ENCODE data around the gene CTSV. TPM values are rescaled to one million over a fixed set of nuclear protein-coding genes. Genes with fewer than 3 reads are reported as not detected.
A peak's percentile ranks its signal among the peaks of the same experiment; 100 is the strongest.
"Not testable (repeated sequence)": the region's sequence is repeated elsewhere in the genome, so short reads cannot be mapped to it uniquely, and the experiment has no call there.

Gene CTSV
- total RNA-seq, result 0.34 to 0.90 TPM (median 0.85 TPM) in 3 replicates
- long read RNA-seq, partial matches to known transcripts, result 0 of 1 reads
- long read RNA-seq, other reads (novel, unspliced or antisense), result 0 of 1 reads

DNA sequence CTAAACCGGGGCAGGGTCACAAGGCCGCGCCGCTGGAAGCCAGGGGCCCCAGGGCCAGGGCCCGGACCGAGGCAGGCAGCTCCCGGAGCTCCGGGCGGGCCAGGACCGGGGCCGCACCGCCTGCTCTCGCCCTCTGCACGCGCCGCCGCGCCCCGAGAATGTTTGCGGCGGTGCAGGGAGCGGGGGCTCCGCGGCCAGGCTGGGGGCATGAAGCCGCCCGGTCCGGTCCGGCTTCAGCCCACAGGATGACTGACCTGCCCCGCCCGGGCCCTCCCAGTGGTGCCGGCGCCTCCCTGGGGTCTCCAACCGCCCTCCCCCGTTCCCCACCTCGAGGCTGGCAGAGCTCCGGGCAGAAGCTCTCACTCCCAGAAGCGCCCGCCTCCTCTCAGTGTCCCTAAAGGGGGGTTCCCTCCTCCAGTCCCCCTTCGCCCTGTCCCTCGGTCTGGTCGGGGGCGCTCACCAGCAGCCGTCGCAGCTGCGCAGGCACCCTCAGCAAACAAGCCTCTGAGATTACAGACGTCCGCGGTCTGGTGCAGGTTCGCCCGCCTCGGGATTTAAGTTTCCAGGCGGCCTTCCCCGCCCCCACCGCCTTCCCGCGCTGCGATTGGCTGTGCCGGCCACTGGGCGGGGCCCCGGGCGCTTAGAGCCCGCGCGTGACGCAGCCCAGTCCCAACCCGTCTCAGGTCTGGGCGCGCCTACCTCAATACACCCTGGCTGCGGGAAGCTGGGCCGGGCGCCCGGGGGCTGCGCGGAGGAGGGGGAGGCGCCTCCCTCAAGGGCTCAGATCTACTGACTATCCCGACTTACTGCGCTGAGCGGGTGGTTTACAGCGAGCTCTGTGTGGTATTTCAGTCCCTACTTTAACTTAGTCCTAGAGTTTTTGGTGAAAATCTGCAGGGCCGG lies at the start of gene CTSV:
Gene CTSV, minus strand, starts transcription at position 532 of the 903 bp plus-strand sequence. CDS start 1,099 bp downstream, outside the sequence.
- peaks cover 23% of the 10 kb centered on the region for H3K27me3 Mint-ChIP-seq (ENCODE audit: low read depth)
- H3K9me3 Mint-ChIP-seq (ENCODE audit: low read depth), result peaks cover 7% of the 10 kb centered on the region
- DNase-seq (ENCODE audit: low spot score), result no peak
- peaks cover 6% of the 10 kb centered on the region for H3K4me1 Mint-ChIP-seq (ENCODE audit: low read depth)
- peak within 1 kb of the TSS; percentile 88 for H3K4me3 Mint-ChIP-seq (ENCODE audit: unreplicated experiment)
- H3K27ac Mint-ChIP-seq (ENCODE audit: unreplicated experiment), result peak within 1 kb of the TSS; percentile 82
- no peak for TF ChIP-seq CTCF (IDR thresholded peaks at IDR 0.05)
- H3K36me3 Mint-ChIP-seq (ENCODE audit: low read depth), result no peaks in the 10 kb centered on the region

- not testable (repeated sequence) for H3K27ac Mint-ChIP-seq (ENCODE audit: unreplicated experiment); H3K4me1 Mint-ChIP-seq (ENCODE audit: low read depth); H3K9me3 Mint-ChIP-seq (ENCODE audit: low read depth); H3K36me3 Mint-ChIP-seq (ENCODE audit: low read depth); DNase-seq (ENCODE audit: low spot score); H3K4me3 Mint-ChIP-seq (ENCODE audit: unreplicated experiment)
- H3K27me3 Mint-ChIP-seq (ENCODE audit: low read depth), result peaks cover 33% of the 10 kb centered on the region
These were observed 48.8 kb upstream of the CTSV start for GRCh38 chr9:97087668-97088215.

GRCh38 chr9:97084562-97084991 lies 45.6 kb upstream of the CTSV start:
- not testable (repeated sequence) for H3K4me3 Mint-ChIP-seq (ENCODE audit: unreplicated experiment); H3K27ac Mint-ChIP-seq (ENCODE audit: unreplicated experiment); H3K4me1 Mint-ChIP-seq (ENCODE audit: low read depth); H3K36me3 Mint-ChIP-seq (ENCODE audit: low read depth); DNase-seq (ENCODE audit: low spot score)
- Mint-ChIP-seq H3K27me3 (ENCODE audit: low read depth) (peaks cover 42% of the 10 kb centered on the region), H3K9me3 (ENCODE audit: low read depth) (peaks cover 12% of the 10 kb centered on the region)

DNA sequence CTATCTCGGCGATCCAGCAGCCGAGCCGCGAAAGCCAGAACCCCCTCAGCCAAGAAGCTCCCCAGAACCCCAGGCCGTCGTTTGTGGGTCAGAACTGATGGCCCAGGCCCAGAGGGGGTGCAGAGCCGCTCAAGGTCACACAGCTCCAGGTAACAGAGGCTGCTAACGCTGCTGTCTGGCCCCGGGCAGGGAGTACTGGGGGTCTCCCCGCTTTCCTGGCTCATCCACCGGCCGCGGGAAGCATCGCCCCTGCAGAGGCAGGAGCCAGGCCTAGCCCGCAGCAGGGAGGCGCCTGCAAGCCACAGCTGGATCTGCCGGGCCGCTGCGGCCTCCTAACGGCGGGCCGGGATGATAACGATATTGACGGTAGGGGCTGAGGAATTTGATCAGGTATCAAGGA lies 39.4 kb upstream of the CTSV start:
- no peak overlapping the region for H3K27ac Mint-ChIP-seq (ENCODE audit: unreplicated experiment)
- TF ChIP-seq CTCF (IDR thresholded peaks at IDR 0.05), result no peak
- no peak for DNase-seq (ENCODE audit: low spot score)
- H3K4me1 Mint-ChIP-seq (ENCODE audit: low read depth), result peaks cover 6% of the 10 kb centered on the region
- no peak overlapping the region for H3K4me3 Mint-ChIP-seq (ENCODE audit: unreplicated experiment)
- peaks cover 12% of the 10 kb centered on the region for H3K9me3 Mint-ChIP-seq (ENCODE audit: low read depth)
- H3K36me3 Mint-ChIP-seq (ENCODE audit: low read depth), result no peaks in the 10 kb centered on the region
- peaks cover 39% of the 10 kb centered on the region for H3K27me3 Mint-ChIP-seq (ENCODE audit: low read depth)

DNA sequence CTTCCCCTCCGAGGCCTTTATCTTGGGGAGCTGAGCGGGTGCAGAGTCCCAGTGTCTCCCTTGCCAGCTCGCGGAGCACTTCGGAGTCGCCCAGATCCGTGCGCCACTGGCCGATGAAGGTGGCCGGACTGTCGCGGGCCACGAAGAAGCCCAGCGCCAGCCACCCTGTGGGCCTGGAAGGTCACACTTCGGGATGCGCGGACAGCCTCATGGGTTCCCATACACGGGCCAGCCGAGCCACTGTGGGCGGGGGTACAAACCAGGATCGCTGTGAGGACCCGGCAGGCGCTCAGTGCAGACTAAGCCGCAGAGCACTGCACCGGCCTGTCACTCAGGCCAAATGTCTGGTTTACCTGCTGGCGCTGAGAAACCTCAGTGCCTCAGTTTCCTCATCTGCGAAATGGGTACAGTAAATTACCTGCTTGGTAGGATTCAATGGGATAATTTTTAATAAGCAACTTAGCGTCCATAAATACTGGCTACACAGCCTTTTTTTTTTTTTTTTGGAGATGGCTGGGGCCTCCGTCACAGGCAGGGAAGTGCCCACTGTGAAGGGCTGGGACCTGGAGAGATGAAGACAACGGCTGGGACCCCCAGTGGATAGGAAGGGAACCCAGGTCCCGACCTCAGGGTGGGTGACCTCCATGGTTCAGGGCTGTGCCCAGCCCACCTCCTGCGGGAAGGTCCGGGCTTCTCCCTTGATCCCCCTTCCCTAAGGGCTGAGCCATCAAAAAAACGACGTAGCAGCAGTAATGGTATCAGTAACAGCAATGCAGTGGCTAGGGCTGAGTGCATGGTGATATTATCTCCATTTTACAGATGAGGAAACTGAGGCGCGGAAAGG lies 38.7 kb upstream of the CTSV start:
- H3K9me3 Mint-ChIP-seq (ENCODE audit: low read depth), result peaks cover 9% of the 10 kb centered on the region
- no peak overlapping the region for H3K27ac Mint-ChIP-seq (ENCODE audit: unreplicated experiment)
- no peak overlapping the region for H3K4me3 Mint-ChIP-seq (ENCODE audit: unreplicated experiment)
- no peak for TF ChIP-seq CTCF (IDR thresholded peaks at IDR 0.05)
- peaks cover 6% of the 10 kb centered on the region for H3K4me1 Mint-ChIP-seq (ENCODE audit: low read depth)
- no peaks in the 10 kb centered on the region for H3K36me3 Mint-ChIP-seq (ENCODE audit: low read depth)
- no peak for DNase-seq (ENCODE audit: low spot score)
- peaks cover 41% of the 10 kb centered on the region for H3K27me3 Mint-ChIP-seq (ENCODE audit: low read depth)

DNA sequence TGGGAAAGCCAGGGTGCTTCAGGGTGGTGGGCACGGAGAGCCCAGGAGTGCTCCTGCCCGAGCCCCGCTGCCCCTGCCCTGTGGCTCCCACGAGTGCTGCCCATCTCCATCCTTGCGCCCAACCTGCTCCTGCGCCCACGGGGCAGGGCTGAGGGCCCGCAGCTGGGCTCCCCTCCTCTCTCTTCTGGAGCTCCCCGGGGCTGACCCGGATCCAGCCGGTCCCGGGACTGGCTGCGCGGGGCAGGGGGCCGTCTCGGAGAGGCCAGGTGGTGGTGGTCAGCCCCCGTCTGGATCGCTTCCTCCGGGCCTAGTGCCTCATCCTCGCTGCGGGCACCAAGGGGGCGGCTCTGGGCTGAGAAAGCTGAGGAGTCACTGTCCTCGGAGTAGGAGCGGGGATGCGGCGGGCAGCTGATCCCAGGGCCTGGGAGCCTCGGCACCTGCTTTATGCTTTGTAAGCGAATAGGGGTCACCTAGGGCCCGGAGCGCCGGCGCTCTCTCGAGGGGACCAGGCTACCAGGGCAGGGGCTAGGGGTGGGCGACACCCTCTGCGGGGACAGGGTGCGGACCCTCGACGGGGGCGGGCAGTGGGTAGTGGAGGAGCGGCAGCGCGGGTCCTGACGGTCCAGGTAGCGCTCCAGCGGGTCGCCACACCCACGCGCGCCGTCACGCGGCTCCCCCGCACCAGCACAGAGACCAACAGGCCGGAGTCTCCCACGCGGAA lies 37.9 kb upstream of the CTSV start:
- not testable (repeated sequence) for DNase-seq (ENCODE audit: low spot score); H3K4me1 Mint-ChIP-seq (ENCODE audit: low read depth); H3K27ac Mint-ChIP-seq (ENCODE audit: unreplicated experiment); H3K4me3 Mint-ChIP-seq (ENCODE audit: unreplicated experiment); H3K9me3 Mint-ChIP-seq (ENCODE audit: low read depth); H3K36me3 Mint-ChIP-seq (ENCODE audit: low read depth)
- H3K27me3 Mint-ChIP-seq (ENCODE audit: low read depth), result peaks cover 39% of the 10 kb centered on the region

Data from chondrocyte (in vitro differentiated cells).